GM12891 (cell line): ENCODE measurements around the gene MED12L.

Experiments used
- DNase-seq: peaks from one replicate; pipeline ENCODE4 v3.0.0; 2011; ENCODE audit warnings: low spot score; ENCODE audit not compliant: insufficient read length
- FAIRE-seq: peaks from 2 replicates; lab custom pipeline; 2011; peaks lifted over from hg19 to GRCh38; lab: Jason Lieb, UNC
- PAX5 ChIP-seq: IDR thresholded peaks from 2 replicates; pipeline ENCODE4 v1.6.1; 2011; ENCODE audit warnings: low read length, moderate library complexity, mild to moderate bottlenecking; ENCODE audit not compliant: insufficient read depth, severe bottlenecking
- POLR2A ChIP-seq: IDR thresholded peaks from 2 replicates; pipeline ENCODE4 v1.6.1; 2011; ENCODE audit warnings: low read depth, low read length, control low read depth
- POLR2AphosphoS5 ChIP-seq: IDR thresholded peaks from 2 replicates; pipeline ENCODE4 v1.6.1; 2011; ENCODE audit warnings: low read depth, low read length, control low read depth
- POU2F2 ChIP-seq: IDR thresholded peaks from 2 replicates; pipeline ENCODE4 v1.6.1; 2011; ENCODE audit warnings: low read depth, mild to moderate bottlenecking, control low read depth, low read length, moderate library complexity
- SPI1 ChIP-seq: IDR thresholded peaks from 2 replicates; pipeline ENCODE4 v1.6.1; 2011; ENCODE audit warnings: low read depth, low read length, control low read depth
- TAF1 ChIP-seq: IDR thresholded peaks from 2 replicates; pipeline ENCODE4 v1.6.1; 2011; ENCODE audit warnings: low read depth, low read length, control low read depth

The MED12L gene

GRCh38 chr3:151425627-151426340, 340.3 kb downstream of the MED12L start:
- DNase-seq, result no peak
- FAIRE-seq, result no peak
- TF ChIP-seq SPI1 (no peak), POU2F2 (no peak), PAX5 (no peak), POLR2A (no peak), TAF1 (no peak), POLR2AphosphoS5 (no peak)

- TF ChIP-seq PAX5, result no peak
- TF ChIP-seq POLR2AphosphoS5, result no peak
- TF ChIP-seq SPI1, result no peak
- TF ChIP-seq TAF1, result no peak
- TF ChIP-seq POU2F2, result no peak
- TF ChIP-seq POLR2A, result no peak
- peak; percentile 50 for FAIRE-seq
- peak; percentile 15 for DNase-seq
Observed at GRCh38 chr3:151426341-151426657, 340.8 kb downstream of the MED12L start.

- FAIRE-seq (no peak), DNase-seq (no peak)
- no peak for TF ChIP-seq POU2F2
- no peak for TF ChIP-seq POLR2A
- TF ChIP-seq POLR2AphosphoS5, result no peak
- TF ChIP-seq TAF1, result no peak
- no peak for TF ChIP-seq SPI1
- TF ChIP-seq PAX5, result no peak
Observed at GRCh38 chr3:151428386-151428785, 342.9 kb downstream of the MED12L start.

DNA sequence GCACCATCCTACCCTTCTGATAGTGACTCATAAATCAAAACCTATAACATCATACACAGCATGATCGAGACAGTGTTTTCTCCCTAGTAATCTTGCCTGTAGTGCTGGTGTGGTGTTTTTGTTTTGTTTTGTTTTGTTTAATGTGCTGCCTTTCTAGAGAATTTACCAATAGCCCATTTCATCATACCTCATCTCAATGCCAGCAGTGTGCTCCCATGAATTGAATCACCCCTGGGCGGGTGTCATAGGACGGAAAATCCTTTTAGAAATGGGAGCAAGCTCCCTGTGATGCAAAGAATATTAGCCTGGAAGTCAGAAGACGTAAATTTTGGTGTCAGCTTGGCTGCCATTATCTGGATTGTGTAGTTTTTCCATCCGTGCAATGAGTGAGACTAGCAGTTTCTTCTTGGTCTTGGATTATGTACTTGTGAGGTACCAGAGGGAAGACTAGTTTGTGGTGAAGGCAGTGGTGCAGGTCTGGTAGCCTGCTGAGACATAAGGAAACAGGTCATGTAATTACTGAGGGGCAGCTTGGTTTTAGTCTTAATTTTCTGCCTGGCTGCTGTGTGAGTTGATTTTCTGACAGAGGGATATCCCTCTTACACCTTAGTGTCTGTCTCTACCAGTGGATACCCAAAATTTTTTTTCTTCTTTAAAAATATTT, 345.5 kb downstream of the MED12L start:
- DNase-seq (no peak), FAIRE-seq (peak; percentile 69)
- TF ChIP-seq POU2F2 (no peak), POLR2A (no peak), PAX5 (no peak), SPI1 (no peak), TAF1 (no peak)

DNA sequence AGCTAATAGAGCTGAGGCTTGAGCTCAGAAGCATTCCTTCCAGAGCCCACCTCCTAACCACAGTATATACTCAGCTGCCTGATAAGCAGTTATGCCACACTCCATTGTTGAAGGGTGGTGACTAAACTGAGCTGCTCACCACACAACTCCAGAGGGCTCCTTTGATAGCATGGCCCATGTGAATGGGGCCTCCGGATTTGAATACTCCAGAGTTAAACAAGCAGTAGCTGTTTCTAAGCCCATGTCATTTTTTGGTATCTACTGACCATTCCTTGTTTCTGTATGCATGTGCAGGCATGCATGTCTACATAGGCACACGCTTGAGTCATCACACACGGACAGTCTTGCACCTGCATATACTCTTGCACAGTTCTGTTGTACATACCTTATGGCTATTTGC, 346.5 kb downstream of the MED12L start:
- FAIRE-seq (peak; percentile 16), DNase-seq (no peak)
- no peak for TF ChIP-seq POLR2A
- TF ChIP-seq POLR2AphosphoS5, result no peak
- no peak for TF ChIP-seq POU2F2
- TF ChIP-seq TAF1, result no peak
- TF ChIP-seq PAX5, result no peak

DNA sequence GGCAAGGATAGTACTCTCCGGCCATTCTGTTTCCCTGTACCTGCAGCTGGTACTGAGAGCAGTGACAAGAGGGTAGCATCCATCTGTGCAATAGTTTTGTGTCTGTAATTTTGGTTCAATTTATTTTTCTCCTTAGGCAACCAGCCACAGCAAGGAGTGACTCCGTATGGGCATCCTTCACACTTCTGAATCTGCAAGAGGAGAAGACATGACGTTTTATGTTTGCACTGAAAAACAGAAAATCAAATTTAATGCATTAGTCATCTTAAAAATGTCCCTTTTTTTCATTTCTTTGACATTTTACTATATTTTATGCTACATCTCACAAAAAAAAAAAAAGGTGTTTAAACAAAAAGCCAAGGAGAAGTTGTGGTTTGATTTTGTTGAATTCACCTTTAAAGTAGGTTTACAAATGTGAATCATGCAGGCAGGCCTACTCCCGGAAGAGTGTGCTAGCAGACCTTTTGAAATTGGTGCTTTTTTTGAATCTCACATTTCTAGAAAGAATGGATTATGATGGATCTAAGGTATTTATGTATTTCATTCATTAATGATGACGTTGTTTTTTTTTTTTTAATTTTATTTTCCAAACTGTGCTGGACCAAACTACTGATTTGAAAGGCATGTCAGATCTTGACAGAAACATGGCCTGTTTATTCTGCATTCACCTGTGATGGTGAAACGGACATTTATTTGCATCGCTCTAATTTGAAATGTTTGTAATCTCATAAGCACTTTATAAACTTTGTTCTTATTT, 347.3 kb downstream of the MED12L start:
- no peak for FAIRE-seq
- no peak for TF ChIP-seq PAX5
- no peak for TF ChIP-seq POU2F2
- no peak for DNase-seq

DNA sequence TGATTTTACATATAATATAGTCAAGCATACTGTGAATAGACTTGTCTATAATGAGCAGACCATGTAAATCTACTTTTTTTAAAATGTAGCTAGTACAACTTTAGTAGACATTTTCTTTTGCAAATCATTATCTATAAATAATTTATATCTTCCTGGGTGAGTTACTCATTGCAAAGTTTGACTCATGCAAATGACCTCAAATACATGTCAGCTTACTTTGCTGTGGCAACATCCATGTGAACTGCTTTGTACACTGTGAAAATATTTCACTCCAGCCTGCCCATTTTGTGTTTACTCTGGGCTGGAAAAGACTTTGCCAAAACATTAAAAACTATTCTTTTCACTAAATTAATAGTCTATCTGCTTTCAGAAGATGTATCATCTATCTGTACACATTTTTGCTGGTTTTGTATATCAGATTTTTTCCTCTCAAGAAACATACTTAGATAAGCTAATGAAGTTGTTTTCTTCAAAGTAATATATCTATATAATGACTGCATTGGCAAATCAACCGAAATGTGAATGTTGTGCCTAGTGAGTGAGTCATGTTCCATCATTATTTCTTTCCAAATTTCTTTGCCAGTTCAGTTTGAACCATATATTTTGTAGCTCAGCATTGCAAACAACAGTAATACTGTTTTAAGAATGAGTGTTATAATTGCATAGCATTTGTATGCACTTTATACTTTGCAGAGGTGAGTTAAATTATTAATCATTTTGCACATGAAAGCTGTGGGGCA, 348.9 kb downstream of the MED12L start:
- DNase-seq (no peak), FAIRE-seq (no peak)
- no peak for TF ChIP-seq PAX5
- no peak for TF ChIP-seq TAF1
- no peak for TF ChIP-seq POLR2A
- TF ChIP-seq POLR2AphosphoS5, result no peak
- TF ChIP-seq SPI1, result no peak
- TF ChIP-seq POU2F2, result no peak

DNA sequence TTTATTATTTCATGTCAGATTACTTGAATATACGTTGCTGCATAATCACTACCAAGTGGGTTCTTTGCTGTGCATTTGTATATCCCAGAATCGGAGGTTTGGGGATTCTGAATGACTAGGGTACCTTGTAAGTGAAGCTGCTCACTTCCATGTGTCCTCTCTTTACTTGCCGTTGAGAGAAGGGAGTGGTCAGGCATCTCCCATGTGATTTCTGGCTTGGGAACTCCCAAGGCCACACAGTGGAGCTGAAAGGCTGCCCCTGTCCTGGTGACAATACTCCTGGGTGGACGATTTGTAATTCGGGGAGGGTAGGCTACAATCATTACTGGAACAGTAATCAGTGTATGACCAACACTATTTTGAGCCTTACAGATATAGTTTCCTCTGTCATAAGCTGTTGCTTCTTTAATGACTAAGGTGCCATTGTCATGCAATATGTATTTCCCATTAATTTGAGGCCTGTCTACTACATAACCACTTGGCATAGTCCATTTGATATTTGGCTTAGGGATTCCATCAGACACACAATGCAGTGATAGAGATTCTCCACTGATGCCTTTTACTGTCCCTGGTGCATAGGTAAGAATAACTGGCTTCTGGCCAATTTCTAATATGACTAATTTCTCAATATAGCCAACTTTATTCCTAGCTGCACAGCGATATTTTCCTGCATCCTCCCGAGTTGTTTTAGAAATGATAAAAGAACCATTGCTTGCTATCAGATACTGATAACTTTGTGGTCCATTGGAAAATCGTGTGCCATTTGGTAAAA, 351.4 kb downstream of the MED12L start:
- DNase-seq, result no peak
- FAIRE-seq, result no peak
- no peak for TF ChIP-seq POLR2A
- no peak for TF ChIP-seq SPI1
- TF ChIP-seq PAX5, result no peak

DNA sequence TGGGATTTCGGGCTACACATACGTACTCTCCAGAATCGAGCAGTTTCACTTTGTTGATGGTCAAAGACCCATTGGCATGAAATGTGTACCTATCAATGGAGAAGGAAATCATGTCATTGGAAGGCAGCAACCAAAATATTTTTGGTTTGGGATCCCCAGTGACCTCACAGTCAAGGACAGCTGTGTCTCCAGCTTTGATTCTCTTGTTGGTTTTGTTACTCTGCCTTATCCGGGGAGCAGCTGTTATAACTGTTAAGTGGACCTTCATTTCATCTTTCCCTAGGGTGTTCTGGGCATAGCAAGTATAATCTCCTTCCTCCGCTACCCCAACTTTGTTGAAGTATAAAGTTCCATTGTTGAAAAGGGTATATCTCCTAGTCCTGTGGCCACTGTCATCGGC, 352.4 kb downstream of the MED12L start:
- no peak for TF ChIP-seq POU2F2
- TF ChIP-seq PAX5, result no peak
- TF ChIP-seq TAF1, result no peak
- TF ChIP-seq SPI1, result no peak
- TF ChIP-seq POLR2A, result no peak
- no peak for TF ChIP-seq POLR2AphosphoS5
- no peak for FAIRE-seq
- no peak for DNase-seq
